Activated CD4-positive, alpha-beta T cell treated with anti-CD3 and anti-CD28 coated beads for 1 hour (primary cell): ENCODE results near the gene CTNNA1.

Source experiments
- DNase-seq: peaks from one replicate; pipeline ENCODE4 v3.0.0-alpha.2; 2020

CTNNA1 gene

GRCh38 chr5:138952962-138953361, 199.7 kb downstream of the CTNNA1 start:
- DNase-seq, result no peak

GRCh38 chr5:138953387-138954256, 200.4 kb downstream of the CTNNA1 start:
- no peak for DNase-seq

GRCh38 chr5:138954257-138955012, 201.2 kb downstream of the CTNNA1 start:
- no peak for DNase-seq

- no peak for DNase-seq
These were observed 201.9 kb downstream of the CTNNA1 start for GRCh38 chr5:138955013-138955660.

- DNase-seq, result no peak
These were observed 202.6 kb downstream of the CTNNA1 start for GRCh38 chr5:138955671-138956295.

GRCh38 chr5:138956801-138957200, 203.6 kb downstream of the CTNNA1 start:
- DNase-seq, result no peak

GRCh38 chr5:138960145-138960692, 207.0 kb downstream of the CTNNA1 start:
- DNase-seq, result no peak

GRCh38 chr5:138961221-138961620, 208.0 kb downstream of the CTNNA1 start:
- DNase-seq, result no peak

GRCh38 chr5:138961729-138962128, 208.5 kb downstream of the CTNNA1 start:
- DNase-seq, result no peak

- DNase-seq, result no peak
These were observed 209.6 kb downstream of the CTNNA1 start for GRCh38 chr5:138962614-138963370.

GRCh38 chr5:138963763-138964371, 210.6 kb downstream of the CTNNA1 start:
- DNase-seq, result no peak

- no peak for DNase-seq
These were observed 211.5 kb downstream of the CTNNA1 start for GRCh38 chr5:138964647-138965201.

- DNase-seq, result no peak
These were observed 212.4 kb downstream of the CTNNA1 start for GRCh38 chr5:138965626-138966025.

GRCh38 chr5:138966236-138966985, 213.2 kb downstream of the CTNNA1 start:
- DNase-seq, result no peak

- no peak for DNase-seq
These were observed 214.7 kb downstream of the CTNNA1 start for GRCh38 chr5:138967791-138968448.

GRCh38 chr5:138968601-138969000, 215.4 kb downstream of the CTNNA1 start:
- DNase-seq, result no peak

- no peak for DNase-seq
These were observed 216.2 kb downstream of the CTNNA1 start for GRCh38 chr5:138969323-138970002.

- DNase-seq, result no peak
These were observed 219.0 kb downstream of the CTNNA1 start for GRCh38 chr5:138972230-138972629.

GRCh38 chr5:138972836-138973235, 219.6 kb downstream of the CTNNA1 start:
- DNase-seq, result no peak
